NCI-H82 treated with DMSO at 0.1 percent for 48 hours (cell line): ENCODE measurements around the gene RRAD.
A peak's percentile ranks its signal among the peaks of the same experiment; 100 is the strongest.

Experiments
- DNase-seq: peaks from one replicate; lab custom pipeline; 2025; ENCODE audit not compliant: unreplicated experiment; lab: John Stamatoyannopoulos, UW

The RRAD gene

GRCh38 chr16:66934138-66934838 is 9.0 kb upstream of the RRAD start, which contains the start of gene CIAO2B:
TSS of gene CIAO2B (minus strand) at chr16:66934402. CDS start at chr16:66934364, 38 bp downstream.
- DNase-seq = peak; percentile 19

- DNase-seq = no peak
These were observed 8.4 kb upstream of the RRAD start for GRCh38 chr16:66933776-66934137.

DNA sequence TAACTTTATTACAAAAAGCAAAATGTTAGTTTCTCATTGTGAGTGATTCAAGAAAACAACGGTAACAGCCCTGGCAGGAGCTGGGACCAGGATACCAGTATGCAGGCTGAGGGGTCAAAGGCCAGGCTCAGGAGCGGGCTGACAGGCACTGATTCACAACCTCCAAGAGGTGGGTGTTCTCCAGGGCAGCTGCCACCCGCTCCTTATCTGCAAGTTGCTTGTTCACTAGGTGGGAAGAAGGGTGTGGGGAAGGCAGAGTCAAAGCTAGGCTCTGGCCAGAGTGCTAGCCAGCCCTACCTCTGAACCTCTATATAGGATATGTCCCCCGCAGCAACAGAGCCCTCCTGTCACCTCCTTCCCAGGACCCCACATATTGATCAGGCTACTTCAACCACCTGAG is 6.7 kb upstream of the RRAD start:
- DNase-seq = no peak

GRCh38 chr16:66931665-66932064 is 6.3 kb upstream of the RRAD start:
- no peak for DNase-seq

- DNase-seq = peak; percentile 22
These were observed 4.9 kb upstream of the RRAD start for GRCh38 chr16:66930189-66930588.

DNA sequence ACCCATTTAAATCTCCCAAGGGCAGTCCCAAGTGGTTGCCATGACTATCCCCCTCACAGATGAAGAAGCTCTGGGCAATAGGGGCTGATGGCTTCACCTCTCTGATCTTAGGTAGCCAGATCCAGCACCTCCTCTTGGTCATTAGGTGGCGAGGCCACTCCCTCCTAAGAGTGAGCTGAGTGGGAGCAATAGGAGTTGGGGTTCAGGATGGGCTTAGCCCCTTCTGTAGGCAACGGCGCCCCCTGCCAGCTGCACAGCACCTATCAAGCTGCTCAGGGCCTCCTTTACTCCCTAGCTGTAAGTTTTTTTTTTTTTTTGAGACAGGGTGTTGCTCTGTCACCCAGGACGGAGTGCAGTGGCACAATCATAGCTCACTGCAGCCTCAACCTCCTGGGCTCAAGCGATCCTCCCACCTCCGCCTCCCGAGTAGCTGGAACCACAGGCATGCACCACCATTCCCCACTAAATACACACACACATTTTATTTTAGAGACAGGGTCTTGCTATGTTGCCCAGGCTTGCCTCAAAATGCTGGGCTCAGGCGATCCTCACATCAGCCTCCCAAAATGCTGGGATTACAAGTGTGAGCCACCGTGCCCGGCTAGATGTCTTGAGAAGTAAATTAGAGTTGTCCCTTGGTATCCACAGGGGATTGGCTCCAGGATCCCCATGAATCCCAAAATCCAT is 3.5 kb upstream of the RRAD start:
- no peak for DNase-seq

GRCh38 chr16:66927918-66928649 is 2.7 kb upstream of the RRAD start:
- DNase-seq = no peak

- no peak for DNase-seq
These were observed 1.7 kb upstream of the RRAD start for GRCh38 chr16:66926961-66927436.

DNA sequence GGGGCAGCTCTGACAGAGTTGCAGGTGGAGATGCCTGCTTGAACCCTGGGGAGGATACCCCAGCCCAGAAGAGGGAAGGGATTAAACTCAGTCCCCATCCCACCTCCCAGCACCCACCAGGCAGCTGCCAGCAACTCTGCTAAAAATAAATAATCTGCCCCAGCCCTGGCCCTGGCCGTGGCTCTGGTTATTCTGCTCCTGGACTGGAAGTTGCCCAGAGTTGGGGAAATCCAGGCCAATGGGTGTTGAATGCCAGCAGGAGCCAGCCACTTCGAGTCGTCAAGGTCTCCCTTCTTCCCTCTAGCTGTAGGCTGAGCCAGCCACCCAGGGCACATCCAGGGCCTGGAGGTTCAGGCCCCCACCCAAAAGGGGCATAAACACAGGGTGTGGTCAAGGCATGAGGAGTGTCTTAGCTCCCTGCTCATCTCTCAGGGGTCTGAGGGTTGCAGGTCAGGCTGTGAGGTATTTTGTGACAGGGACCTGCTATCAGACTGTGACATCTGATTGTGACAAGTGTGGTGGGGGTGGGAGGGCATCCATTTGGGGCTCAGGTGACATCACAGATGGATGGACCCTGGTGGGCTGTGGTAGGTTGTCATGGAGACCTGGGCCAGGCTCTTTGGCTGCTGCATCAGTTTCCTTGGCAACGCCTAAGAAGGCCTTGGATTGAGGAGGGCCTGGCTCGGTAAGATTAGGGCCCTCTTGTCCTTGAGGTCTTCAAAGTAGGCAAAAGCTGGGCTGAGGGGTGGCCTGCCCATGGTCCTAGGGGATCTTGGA is 1.0 kb upstream of the RRAD start:
- no peak for DNase-seq

DNA sequence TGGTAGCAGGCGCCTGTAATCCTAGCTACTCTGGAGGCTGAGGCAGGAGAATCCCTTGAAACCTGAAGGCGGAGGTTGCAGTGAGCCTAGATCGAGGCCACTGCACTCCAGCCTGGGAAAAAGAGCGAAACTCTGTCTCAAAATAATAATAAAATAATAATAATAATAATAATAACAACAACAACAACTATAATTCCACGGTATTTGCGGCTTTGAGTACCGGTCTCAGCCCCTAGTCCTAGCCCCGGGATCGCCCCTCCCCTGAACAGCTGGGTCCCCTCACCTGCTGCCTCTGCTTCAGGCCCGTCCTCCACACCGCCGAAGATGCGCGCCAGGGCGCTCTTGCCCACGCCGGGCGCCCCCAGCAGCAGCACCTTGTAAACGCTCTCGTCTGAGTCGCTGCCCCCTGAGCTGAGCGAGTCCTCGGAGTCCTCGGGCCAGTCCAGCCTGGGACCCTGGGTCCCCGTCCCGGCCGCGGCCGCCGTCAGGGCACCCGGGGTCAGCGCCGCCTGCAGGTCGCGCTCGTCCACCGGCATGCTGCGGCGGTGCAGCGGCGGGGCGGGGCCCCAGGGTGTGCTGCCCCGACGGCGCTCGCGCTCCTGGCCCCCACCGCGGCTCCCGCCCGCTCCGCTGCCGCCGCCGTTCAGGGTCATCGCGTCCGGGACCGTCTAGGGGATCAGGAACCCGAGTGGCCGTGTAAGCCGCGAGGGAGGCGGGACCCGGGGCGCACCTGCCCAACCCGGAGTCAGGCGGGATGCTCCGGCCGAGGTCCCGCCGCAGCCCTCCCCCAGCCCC is 611 bp downstream of the RRAD start:
- no peak for DNase-seq

- DNase-seq = no peak
These were observed 1.5 kb downstream of the RRAD start for GRCh38 chr16:66923866-66924265.

DNA sequence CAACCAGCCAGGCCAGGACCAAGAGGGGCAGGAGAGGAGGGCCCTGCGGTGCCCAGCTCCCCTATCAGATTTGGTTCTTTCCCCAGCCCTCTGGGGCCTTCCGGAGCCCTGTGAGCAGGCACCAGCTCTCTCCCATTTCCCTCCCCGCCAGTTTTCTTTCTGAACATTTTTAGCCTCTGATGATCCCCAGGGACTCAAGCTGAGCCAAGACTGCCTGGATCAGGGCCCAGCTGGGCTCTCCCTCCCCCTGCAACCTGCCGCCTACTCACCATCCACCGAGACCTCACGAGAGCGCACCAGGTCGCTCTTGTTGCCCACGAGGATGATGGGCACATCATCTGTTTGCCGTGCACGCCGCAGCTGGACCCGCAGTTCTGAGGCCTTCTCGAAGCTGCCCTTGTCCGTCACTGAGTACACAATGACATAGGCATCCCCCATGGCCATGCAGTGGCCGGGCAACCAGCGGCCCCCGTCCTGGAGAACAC is 2.0 kb downstream of the RRAD start:
- peak; percentile 64 for DNase-seq

DNA sequence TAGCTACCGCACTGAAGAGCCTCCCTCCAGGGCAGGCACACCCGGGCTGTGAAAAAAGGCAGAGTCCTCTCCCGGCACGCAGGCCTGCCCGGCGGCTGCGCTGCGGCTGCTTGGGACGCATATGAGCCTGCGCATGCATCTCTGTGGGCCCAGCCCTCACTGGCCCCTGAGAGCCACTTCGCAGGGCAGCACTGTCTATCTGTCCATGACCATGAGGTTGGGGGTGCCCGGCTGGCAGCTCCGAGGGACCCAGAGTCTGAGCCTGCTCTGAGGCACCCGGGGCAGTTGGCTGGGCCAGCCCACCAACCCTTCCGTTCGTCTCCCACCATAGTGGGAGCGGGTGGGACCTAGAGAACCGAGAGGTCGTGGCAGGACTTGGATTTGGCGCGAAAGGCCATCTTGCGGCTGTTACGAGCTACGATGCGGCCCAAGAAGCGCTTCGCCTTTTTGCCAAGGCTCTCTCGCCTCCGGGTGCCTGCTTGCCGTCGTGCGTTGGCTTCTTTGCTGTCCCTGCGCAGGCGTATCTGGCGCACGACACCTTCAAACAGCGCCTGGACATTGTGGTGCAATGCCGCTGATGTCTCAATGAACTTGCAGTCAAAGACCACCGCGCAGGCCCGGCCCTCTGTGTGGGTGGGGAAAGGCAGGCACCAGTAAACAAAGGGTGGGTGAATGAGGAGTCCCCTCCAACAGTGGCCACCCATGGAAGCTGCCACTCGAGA is 3.4 kb downstream of the RRAD start:
- DNase-seq = no peak

DNA sequence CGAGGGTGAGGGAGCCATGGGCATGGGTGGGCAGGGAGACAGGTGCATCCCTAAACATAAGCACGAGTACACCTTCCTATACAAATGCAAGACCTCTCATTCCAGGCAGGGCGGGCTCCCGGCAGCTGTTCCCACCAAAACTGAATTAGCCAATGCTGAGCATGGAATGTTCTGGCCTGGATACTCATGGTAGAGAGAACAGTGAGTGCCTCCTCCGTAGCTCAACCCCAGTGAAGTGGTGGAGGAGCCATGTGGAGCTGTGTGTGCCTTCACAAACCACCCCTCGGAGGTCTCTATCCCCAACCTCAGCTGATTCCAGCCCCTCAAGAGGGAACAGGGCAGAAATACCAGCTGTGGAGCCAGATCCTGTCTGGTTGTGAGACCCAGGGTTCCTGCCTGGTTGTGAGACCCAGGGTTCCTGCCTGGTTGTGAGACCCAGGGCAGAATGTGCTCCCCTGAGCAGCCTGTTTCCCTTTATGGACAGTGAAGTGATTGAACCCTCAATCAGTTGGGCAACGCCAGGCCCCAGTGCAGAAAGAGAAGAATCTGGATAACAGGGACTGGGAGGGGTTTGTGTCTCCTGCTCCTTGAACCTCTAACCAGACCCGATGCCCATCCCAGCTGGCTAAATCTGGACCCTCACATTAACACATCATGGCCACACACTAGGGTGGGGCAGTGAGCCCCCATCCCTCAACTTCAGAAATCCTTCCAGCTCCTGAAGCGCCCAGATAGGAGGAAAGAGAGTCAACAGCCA is 4.2 kb downstream of the RRAD start:
- no peak for DNase-seq

DNA sequence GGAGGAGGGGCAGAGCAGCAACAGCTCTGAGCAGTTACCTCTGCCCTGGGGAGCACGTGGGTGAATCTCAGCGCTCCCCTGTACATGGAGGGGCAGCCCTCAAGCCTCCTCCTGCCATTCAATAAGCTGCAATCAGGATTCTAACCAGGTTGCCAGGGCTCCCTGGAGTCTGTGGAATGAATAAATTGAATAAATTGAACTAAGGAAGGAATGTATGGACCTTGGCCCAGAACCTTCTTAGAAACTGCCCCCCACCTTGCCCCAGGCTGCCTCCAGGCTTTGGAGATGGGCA is 5.1 kb downstream of the RRAD start:
- DNase-seq = no peak

GRCh38 chr16:66919569-66920298 is 5.6 kb downstream of the RRAD start:
- DNase-seq = peak; percentile 15

- no peak for DNase-seq
These were observed 6.3 kb downstream of the RRAD start, which contains the start of gene CDH16 for GRCh38 chr16:66918803-66919568. TSS of gene CDH16 (minus strand) at chr16:66918885. CDS start at chr16:66918065, 820 bp downstream.

DNA sequence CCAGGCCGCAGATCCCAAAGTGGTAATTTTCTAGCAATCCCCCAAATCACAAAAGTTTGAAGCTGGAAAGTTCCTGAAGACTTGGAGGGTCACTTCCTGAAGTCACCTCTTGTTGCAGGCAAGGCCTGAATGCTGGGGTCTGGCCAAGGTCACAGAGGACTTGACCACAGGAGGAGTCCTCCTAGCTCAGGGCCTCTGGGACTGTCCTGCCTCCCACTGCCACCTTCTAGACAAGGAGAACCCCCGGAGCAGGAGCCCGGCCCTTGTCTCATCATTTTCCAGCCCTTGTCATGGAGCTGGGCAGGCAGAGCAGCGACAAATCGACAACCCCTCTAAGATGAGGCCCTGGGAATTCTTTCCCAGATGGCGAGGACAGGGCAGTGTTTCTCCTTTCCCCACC is 7.0 kb downstream of the RRAD start:
- DNase-seq = no peak
